ENCODE measurements around the gene QRICH2. TPM values are rescaled to one million over a fixed set of nuclear protein-coding genes. Genes with fewer than 3 reads are reported as not detected.

Gene QRICH2
- total and polyA plus RNA-seq, 9 of the 15 experiments (the other 6 are each of a cell fraction or from before 2014, with no cell fraction given) = 0.03 to 1.6 (median 0.81) TPM

GRCh38 chr17:76343106-76343505, 35.0 kb upstream of the QRICH2 start (continued):
- TF ChIP-seq, protein P1, sequence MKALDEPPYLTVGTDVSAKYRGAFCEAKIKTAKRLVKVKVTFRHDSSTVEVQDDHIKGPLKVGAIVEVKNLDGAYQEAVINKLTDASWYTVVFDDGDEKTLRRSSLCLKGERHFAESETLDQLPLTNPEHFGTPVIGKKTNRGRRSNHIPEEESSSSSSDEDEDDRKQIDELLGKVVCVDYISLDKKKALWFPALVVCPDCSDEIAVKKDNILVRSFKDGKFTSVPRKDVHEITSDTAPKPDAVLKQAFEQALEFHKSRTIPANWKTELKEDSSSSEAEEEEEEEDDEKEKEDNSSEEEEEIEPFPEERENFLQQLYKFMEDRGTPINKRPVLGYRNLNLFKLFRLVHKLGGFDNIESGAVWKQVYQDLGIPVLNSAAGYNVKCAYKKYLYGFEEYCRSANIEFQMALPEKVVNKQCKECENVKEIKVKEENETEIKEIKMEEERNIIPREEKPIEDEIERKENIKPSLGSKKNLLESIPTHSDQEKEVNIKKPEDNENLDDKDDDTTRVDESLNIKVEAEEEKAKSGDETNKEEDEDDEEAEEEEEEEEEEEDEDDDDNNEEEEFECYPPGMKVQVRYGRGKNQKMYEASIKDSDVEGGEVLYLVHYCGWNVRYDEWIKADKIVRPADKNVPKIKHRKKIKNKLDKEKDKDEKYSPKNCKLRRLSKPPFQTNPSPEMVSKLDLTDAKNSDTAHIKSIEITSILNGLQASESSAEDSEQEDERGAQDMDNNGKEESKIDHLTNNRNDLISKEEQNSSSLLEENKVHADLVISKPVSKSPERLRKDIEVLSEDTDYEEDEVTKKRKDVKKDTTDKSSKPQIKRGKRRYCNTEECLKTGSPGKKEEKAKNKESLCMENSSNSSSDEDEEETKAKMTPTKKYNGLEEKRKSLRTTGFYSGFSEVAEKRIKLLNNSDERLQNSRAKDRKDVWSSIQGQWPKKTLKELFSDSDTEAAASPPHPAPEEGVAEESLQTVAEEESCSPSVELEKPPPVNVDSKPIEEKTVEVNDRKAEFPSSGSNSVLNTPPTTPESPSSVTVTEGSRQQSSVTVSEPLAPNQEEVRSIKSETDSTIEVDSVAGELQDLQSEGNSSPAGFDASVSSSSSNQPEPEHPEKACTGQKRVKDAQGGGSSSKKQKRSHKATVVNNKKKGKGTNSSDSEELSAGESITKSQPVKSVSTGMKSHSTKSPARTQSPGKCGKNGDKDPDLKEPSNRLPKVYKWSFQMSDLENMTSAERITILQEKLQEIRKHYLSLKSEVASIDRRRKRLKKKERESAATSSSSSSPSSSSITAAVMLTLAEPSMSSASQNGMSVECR (CRISPR knock-in tag; IDR thresholded peaks at IDR 0.05) = no peak
- no peak for TF ChIP-seq CREB3L1 (IDR thresholded peaks at IDR 0.05; ENCODE audit: borderline replicate concordance, low read depth)
- TF ChIP-seq IFI16 (CRISPR knock-in tag; IDR thresholded peaks at IDR 0.05) = no peak
- no peak for TF ChIP-seq HCFC1 (IDR thresholded peaks at IDR 0.05; ENCODE audit: low read depth, low read length)
- TF ChIP-seq CTCFL (IDR thresholded peaks at IDR 0.05; ENCODE audit: borderline replicate concordance, insufficient read depth, low read depth, low read length, poor library complexity, severe bottlenecking) = no peak
- no peak for TF ChIP-seq ZFP36 (IDR thresholded peaks at IDR 0.05; ENCODE audit: low read depth, low read length, partially characterized antibody)
- TF ChIP-seq ZNF668 (CRISPR knock-in tag; IDR thresholded peaks at IDR 0.05) = no peak
- TF ChIP-seq, protein P2, sequence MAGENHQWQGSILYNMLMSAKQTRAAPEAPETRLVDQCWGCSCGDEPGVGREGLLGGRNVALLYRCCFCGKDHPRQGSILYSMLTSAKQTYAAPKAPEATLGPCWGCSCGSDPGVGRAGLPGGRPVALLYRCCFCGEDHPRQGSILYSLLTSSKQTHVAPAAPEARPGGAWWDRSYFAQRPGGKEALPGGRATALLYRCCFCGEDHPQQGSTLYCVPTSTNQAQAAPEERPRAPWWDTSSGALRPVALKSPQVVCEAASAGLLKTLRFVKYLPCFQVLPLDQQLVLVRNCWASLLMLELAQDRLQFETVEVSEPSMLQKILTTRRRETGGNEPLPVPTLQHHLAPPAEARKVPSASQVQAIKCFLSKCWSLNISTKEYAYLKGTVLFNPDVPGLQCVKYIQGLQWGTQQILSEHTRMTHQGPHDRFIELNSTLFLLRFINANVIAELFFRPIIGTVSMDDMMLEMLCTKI (IDR thresholded peaks at IDR 0.05; ENCODE audit: partially characterized antibody) = no peak
- no peak for TF ChIP-seq GTF2E2 (tag; IDR thresholded peaks at IDR 0.05)

All from K562 (cell line).